ENCODE measurements around the gene TMEM143. TPM values are rescaled to one million over a fixed set of nuclear protein-coding genes. Genes with fewer than 3 reads are reported as not detected.
"Not testable (repeated sequence)": the region's sequence is repeated elsewhere in the genome, so short reads cannot be mapped to it uniquely, and the experiment has no call there.

TMEM143 gene
- total and polyA plus RNA-seq, 4 donors, result 4.1 to 12.3 (median 9.3) TPM

GRCh38 chr19:48310227-48310626 is 53.5 kb downstream of the TMEM143 start:
- H3K36me3 ChIP-seq (ENCODE audit: control insufficient read depth in 4 of 4, insufficient read depth in 4 of 4, low read length in 4 of 4), result no peaks in the 10 kb centered on the region
- ATAC-seq (ENCODE audit: insufficient read depth, low FRiP score), result no peak

GRCh38 chr19:48309731-48310130 is 54.0 kb downstream of the TMEM143 start:
- DNase-seq; H3K4me3 ChIP-seq; H3K9ac ChIP-seq (ENCODE audit: insufficient read depth in 1 of 2, low read length in 2 of 2); H3K27ac ChIP-seq (ENCODE audit: low read depth in 1 of 2, low read length in 1 of 2); H3K36me3 ChIP-seq (ENCODE audit: control insufficient read depth in 4 of 4, insufficient read depth in 4 of 4, low read length in 4 of 4); H3K9me3 ChIP-seq (ENCODE audit: control insufficient read depth in 4 of 4, insufficient read depth in 3 of 4, low read length in 3 of 4); H3K27me3 ChIP-seq (ENCODE audit: control insufficient read depth in 3 of 3, insufficient read depth in 3 of 3, low read length in 2 of 3); ATAC-seq (ENCODE audit: insufficient read depth, low FRiP score): not testable (repeated sequence)
- peaks cover 0 to 22% (median 2%) of the 10 kb centered on the region in 5 donors for H3K4me1 ChIP-seq (ENCODE audit: control insufficient read depth in 5 of 5, insufficient read depth in 5 of 5, low read length in 5 of 5)
- WGBS, 2 donors, result 65 to 81% methylated on average over 5 of the region's 5 CpGs

More at GRCh38 chr19:48310227-48310626, 53.5 kb downstream of the TMEM143 start:
- Histone ChIP-seq H3K4me3 (no peak overlapping the region), H3K9me3 (ENCODE audit: control insufficient read depth in 4 of 4, insufficient read depth in 3 of 4, low read length in 3 of 4) (no peaks in the 10 kb centered on the region), H3K27me3 (ENCODE audit: control insufficient read depth in 3 of 3, insufficient read depth in 3 of 3, low read length in 2 of 3) (no peaks in the 10 kb centered on the region), H3K9ac (ENCODE audit: insufficient read depth in 1 of 2, low read length in 2 of 2) (no peak overlapping the region), H3K4me1 (ENCODE audit: control insufficient read depth in 5 of 5, insufficient read depth in 5 of 5, low read length in 5 of 5) (peaks cover 0 to 22% (median 2%) of the 10 kb centered on the region in 5 donors), H3K27ac (ENCODE audit: low read depth in 1 of 2, low read length in 1 of 2) (no peak overlapping the region)
- DNase-seq, result peak; percentile 29 to 87 (median 79)
- 54 to 65% methylated on average over 7 of the region's 7 CpGs for WGBS, 2 donors
- TF ChIP-seq CTCF (IDR thresholded peaks at IDR 0.05; ENCODE audit: control extremely low read depth, extremely low read depth), result no peak

- TF ChIP-seq CTCF (IDR thresholded peaks at IDR 0.05; ENCODE audit: control extremely low read depth, extremely low read depth), result no peak
- peak; percentile 37 to 52 (median 39) for DNase-seq
- Histone ChIP-seq H3K4me1 (ENCODE audit: control insufficient read depth in 5 of 5, insufficient read depth in 5 of 5, low read length in 5 of 5) (peaks cover 0 to 22% (median 2%) of the 10 kb centered on the region in 5 donors), H3K9me3 (ENCODE audit: control insufficient read depth in 4 of 4, insufficient read depth in 3 of 4, low read length in 3 of 4) (no peaks in the 10 kb centered on the region), H3K36me3 (ENCODE audit: control insufficient read depth in 4 of 4, insufficient read depth in 4 of 4, low read length in 4 of 4) (no peaks in the 10 kb centered on the region), H3K4me3 (no peak overlapping the region), H3K9ac (ENCODE audit: insufficient read depth in 1 of 2, low read length in 2 of 2) (no peak overlapping the region), H3K27me3 (ENCODE audit: control insufficient read depth in 3 of 3, insufficient read depth in 3 of 3, low read length in 2 of 3) (no peaks in the 10 kb centered on the region), H3K27ac (ENCODE audit: low read depth in 1 of 2, low read length in 1 of 2) (no peak overlapping the region)
- 75 to 76% methylated on average over 22 of the region's 22 CpGs for WGBS, 2 donors
- no peak for ATAC-seq (ENCODE audit: insufficient read depth, low FRiP score)
Observed at GRCh38 chr19:48308631-48309586, 54.8 kb downstream of the TMEM143 start.

GRCh38 chr19:48303866-48304265 is 59.9 kb downstream of the TMEM143 start:
- H3K4me1 ChIP-seq (ENCODE audit: control insufficient read depth in 5 of 5, insufficient read depth in 5 of 5, low read length in 5 of 5), result peaks cover 0 to 4% (median 0%) of the 10 kb centered on the region in 5 donors
- no peaks in the 10 kb centered on the region for H3K9me3 ChIP-seq (ENCODE audit: control insufficient read depth in 4 of 4, insufficient read depth in 3 of 4, low read length in 3 of 4)
- H3K9ac ChIP-seq (ENCODE audit: insufficient read depth in 1 of 2, low read length in 2 of 2), result no peak overlapping the region
- WGBS, 2 donors, result 88 to 90% methylated on average over 19 of the region's 19 CpGs
- DNase-seq, result no peak
- TF ChIP-seq CTCF (IDR thresholded peaks at IDR 0.05; ENCODE audit: control extremely low read depth, extremely low read depth), result no peak
- H3K27ac ChIP-seq (ENCODE audit: low read depth in 1 of 2, low read length in 1 of 2), result no peak overlapping the region
- ATAC-seq (ENCODE audit: insufficient read depth, low FRiP score), result no peak
- no peaks in the 10 kb centered on the region for H3K36me3 ChIP-seq (ENCODE audit: control insufficient read depth in 4 of 4, insufficient read depth in 4 of 4, low read length in 4 of 4)
- H3K4me3 ChIP-seq, result no peak overlapping the region
- no peaks in the 10 kb centered on the region for H3K27me3 ChIP-seq (ENCODE audit: control insufficient read depth in 3 of 3, insufficient read depth in 3 of 3, low read length in 2 of 3)
